Lower lobe of right lung (tissue), 2 donors: Measurements from ENCODE around the gene ODC1. TPM values are rescaled to one million over a fixed set of nuclear protein-coding genes. Genes with fewer than 3 reads are reported as not detected.
"Not testable (repeated sequence)": the region's sequence is repeated elsewhere in the genome, so short reads cannot be mapped to it uniquely, and the experiment has no call there.

Experiments used
- ATAC-seq, 2 donors: fragments of 200-7000 bp; cut with Tn5 transposase; one replicate each; pipeline ENCODE4 v1.9.1; 2020 to 2022; ENCODE audit warnings: mild to moderate bottlenecking in 2 of 2, moderate library complexity in 2 of 2
- DNase-seq: peaks from one replicate; pipeline ENCODE4 v3.0.0-alpha.2; 2020
- H3K27ac ChIP-seq: fragments of 200-600 bp; one replicate; pipeline ENCODE4 v1.8.0; 2022
- H3K27me3 ChIP-seq: fragments of 200-600 bp; one replicate; pipeline ENCODE4 v1.8.0; 2022; ENCODE audit warnings: low read depth
- H3K36me3 ChIP-seq: fragments of 200-600 bp; one replicate; pipeline ENCODE4 v1.8.0; 2022; ENCODE audit warnings: mild to moderate bottlenecking
- H3K4me1 ChIP-seq: fragments of 200-600 bp; one replicate; pipeline ENCODE4 v1.8.0; 2022
- H3K4me3 ChIP-seq: fragments of 200-600 bp; one replicate; pipeline ENCODE4 v1.8.0; 2022; ENCODE audit warnings: mild to moderate bottlenecking
- H3K9me3 ChIP-seq: fragments of 200-600 bp; one replicate; pipeline ENCODE4 v1.8.0; 2022
- intact Hi-C: fragments of 100-400 bp; cut with DNase I; formaldehyde crosslinking; loops from one replicate; pipeline ENCODE4 v1.11.0; 2022
- total RNA-seq: library from RNA; stranded (reverse); fragmentation: NEBNext Ultra II Directional; extraction: Animal tissue kit (Norgen Biotek cat#: 25700); gene quantifications from one replicate; pipeline ENCODE4 v1.2.1, GENCODE V29; 2021
- TF ChIP-seq, protein P1 (sequence below): fragments of 200-600 bp; IDR thresholded peaks from one replicate; pipeline ENCODE4 v1.8.0; 2022; ENCODE audit warnings: antibody characterized with exemption, mild to moderate bottlenecking
- donor health status: DM: no; HTN: yes; CAD: no; lungs with severe emphysema.

ODC1 gene
- total RNA-seq, 1 donor from 2014 or later: 30.1 TPM

DNA sequence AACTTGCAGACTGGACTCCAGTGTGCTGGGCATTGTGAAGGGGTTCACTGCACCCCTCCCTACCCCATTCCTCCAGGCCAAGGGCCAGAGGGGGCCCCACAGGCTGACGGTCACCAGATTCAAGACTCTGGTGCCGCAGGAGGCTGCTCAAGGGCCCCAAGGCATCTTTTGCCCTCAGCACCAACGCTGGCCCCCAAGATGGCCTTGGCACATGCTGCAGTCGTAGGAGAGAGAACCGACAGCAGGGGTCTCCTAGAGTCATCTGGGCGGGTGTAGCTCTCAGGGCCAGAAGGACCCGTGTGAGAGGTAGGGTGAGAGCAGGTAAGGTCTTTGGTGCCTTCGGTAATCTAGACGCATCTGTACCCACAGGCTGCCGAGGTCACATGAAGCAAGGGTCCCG, 18.7 kb upstream of the ODC1 start:
- DNase-seq (no peak), ATAC-seq (no peak)
- no peak overlapping the region for H3K27ac ChIP-seq

DNA sequence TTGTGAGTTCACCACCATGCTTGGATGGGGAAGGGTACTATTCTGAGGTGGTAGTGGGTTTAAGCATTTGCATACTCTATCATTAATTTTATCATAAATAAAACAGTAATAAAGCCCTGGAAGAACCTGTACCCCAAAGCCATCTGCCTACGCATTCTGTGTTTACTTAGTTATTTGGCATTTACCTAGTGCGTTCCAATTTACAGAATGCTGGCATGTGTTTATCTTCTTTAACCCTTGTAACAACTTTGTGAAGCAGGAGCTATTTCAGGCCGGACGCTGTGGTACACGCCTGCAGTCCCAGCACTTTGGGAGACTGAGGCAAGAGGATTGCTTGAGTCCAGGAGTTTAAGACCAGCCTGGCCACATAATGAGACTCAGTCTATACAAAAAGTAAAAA, 17.8 kb upstream of the ODC1 start:
- Histone ChIP-seq H3K4me1 (no peaks in the 10 kb centered on the region), H3K36me3 (no peaks in the 10 kb centered on the region), H3K4me3 (no peak overlapping the region), H3K27ac (no peak overlapping the region), H3K9me3 (no peaks in the 10 kb centered on the region), H3K27me3 (no peaks in the 10 kb centered on the region)
- intact Hi-C loops: no loop called here
- TF ChIP-seq, protein P1, sequence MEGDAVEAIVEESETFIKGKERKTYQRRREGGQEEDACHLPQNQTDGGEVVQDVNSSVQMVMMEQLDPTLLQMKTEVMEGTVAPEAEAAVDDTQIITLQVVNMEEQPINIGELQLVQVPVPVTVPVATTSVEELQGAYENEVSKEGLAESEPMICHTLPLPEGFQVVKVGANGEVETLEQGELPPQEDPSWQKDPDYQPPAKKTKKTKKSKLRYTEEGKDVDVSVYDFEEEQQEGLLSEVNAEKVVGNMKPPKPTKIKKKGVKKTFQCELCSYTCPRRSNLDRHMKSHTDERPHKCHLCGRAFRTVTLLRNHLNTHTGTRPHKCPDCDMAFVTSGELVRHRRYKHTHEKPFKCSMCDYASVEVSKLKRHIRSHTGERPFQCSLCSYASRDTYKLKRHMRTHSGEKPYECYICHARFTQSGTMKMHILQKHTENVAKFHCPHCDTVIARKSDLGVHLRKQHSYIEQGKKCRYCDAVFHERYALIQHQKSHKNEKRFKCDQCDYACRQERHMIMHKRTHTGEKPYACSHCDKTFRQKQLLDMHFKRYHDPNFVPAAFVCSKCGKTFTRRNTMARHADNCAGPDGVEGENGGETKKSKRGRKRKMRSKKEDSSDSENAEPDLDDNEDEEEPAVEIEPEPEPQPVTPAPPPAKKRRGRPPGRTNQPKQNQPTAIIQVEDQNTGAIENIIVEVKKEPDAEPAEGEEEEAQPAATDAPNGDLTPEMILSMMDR: no peak
- no peak for DNase-seq
- no peak for ATAC-seq

More for the DNA sequence above, 18.7 kb upstream of the ODC1 start:
- intact Hi-C loops: no loop called here
- TF ChIP-seq, protein P1: no peak
- Histone ChIP-seq H3K9me3 (no peaks in the 10 kb centered on the region), H3K27me3 (no peaks in the 10 kb centered on the region), H3K4me1 (no peaks in the 10 kb centered on the region), H3K36me3 (no peaks in the 10 kb centered on the region), H3K4me3 (no peak overlapping the region)

DNA sequence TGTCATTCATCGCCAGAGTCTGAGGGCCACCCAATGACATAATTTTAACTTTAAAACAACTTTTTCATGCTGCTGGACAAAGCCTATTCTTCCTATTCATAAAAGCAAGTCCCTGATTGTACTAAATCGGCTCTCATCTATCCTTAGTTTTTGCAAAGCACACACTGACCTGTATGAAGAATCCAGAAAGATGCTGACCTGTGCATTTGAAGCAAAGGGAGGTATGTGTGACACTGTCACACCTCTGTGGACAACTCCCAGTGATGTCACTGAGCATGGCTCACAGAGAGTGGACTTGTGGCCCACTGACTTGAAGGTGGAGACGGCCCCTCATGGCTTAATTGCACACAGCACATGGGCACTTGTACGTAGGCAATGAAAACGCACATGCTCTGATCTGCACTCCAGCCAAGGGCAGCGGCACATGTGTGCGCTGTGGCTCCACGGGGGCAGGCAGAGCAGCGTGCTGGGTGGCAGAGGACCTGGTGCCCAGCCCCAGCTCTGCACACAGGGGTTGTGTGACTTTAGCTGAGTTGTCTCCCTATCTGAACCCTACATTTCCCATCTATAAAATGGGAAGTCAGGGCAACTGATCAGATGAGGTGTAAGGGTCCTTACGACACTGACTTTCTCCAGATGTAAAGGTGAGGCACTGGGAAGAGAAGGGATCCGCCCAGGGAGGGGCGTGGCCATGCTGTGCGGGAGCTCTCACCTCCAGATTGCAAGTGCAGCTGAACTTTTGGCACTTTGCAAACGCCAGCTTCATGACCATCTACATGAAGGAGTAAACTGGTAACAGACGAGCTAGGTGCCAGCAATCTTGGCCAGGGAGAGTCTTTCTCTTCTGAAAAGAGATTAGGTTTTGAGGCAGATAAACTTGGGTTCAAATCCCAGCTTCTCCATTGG, 14.3 kb upstream of the ODC1 start:
- H3K4me3 ChIP-seq: no peak overlapping the region
- intact Hi-C loops: no loop called here
- no peaks in the 10 kb centered on the region for H3K4me1 ChIP-seq
- H3K27me3 ChIP-seq: no peaks in the 10 kb centered on the region
- no peaks in the 10 kb centered on the region for H3K9me3 ChIP-seq
- no peak overlapping the region for H3K27ac ChIP-seq
- TF ChIP-seq, protein P1: no peak
- DNase-seq (no peak), ATAC-seq (no peak)
- no peaks in the 10 kb centered on the region for H3K36me3 ChIP-seq

DNA sequence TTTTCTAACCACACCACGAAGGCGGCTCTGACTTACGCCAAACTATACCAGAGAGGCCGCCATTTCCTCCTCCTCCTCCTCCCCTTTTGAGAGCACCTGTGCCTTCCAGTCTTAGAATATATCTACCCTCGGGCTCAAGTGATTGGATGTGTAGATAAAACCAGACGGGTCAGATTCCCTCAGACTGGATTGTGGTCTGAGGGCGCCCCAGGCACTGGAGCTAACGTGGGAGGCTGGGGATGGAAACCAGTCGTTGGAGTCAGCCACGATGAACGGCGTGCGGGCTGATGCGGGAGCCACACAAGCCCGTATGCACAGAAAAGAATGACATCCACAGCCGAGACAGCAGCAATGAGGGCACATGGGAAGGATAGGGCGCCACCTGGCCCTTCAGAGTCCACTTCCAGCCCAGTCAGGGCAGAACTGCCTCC, 12.3 kb upstream of the ODC1 start:
- Histone ChIP-seq H3K4me1 (no peaks in the 10 kb centered on the region), H3K27me3 (no peaks in the 10 kb centered on the region), H3K9me3 (no peaks in the 10 kb centered on the region), H3K36me3 (no peaks in the 10 kb centered on the region), H3K4me3 (no peak overlapping the region), H3K27ac (no peak overlapping the region)
- DNase-seq: no peak
- TF ChIP-seq, protein P1: no peak
- intact Hi-C loops: no loop called here
- ATAC-seq: no peak

DNA sequence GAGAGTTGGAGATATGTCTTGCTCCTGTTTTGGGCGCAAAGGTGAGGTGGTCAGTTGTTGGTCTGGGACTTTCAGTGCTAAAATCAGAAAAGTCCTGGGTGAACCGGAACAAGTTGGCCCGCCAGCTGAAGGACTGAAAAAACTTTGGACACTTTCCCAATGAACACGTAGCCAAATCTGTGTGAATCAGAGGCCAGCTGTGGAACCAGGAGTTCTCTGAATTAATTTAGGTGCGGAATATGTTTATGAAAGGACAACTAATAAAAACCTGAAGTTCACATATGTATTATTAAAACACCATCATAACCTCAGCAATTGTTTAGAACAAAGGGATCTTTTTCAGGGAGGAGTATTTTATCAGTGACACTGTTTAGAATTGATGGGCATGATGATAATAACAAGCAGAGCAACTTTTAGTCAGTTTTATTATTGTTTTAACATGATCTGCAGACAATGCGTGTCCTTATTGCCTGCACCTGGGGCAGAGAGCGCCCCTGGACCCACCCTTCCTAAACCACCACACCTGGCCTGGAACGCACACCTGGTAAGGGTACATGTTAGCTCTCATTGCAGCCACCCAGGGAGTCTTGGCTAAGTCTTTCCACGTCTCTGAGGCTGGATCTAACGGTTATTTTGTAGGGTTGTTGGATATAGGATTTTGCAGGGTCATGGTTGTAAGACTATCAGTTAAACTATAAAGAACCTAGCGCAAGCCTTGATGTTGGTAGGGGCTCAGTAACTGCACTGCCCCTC, 9.9 kb upstream of the ODC1 start:
- H3K4me1 ChIP-seq: no peaks in the 10 kb centered on the region
- no peaks in the 10 kb centered on the region for H3K36me3 ChIP-seq
- intact Hi-C loops: no loop called here
- peak; percentile 15 for DNase-seq
- no peaks in the 10 kb centered on the region for H3K27me3 ChIP-seq
- H3K4me3 ChIP-seq: no peak overlapping the region
- TF ChIP-seq, protein P1: no peak
- no peak overlapping the region for H3K27ac ChIP-seq
- no peaks in the 10 kb centered on the region for H3K9me3 ChIP-seq
- no peak for ATAC-seq

DNA sequence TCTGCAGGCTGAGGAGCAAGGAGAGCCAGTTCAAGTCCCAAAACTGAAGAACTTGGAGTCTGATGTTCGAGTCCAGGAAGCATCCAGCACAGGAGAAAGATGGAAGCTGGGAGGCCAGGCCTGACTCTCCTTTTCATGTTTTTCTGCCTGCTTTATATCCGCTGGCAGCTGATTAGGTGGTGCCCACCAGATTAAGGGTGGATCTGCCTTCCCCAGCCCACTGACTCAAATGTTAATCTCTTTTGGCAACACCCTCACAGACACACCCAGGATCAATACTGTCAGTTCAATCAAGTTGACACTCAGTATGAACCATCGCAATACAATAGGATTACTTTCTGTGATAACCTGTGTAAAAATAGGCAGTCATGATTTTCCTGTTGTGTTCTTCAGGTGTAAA, 9.1 kb upstream of the ODC1 start:
- H3K27me3 ChIP-seq, H3K36me3 ChIP-seq, ATAC-seq, intact Hi-C loops, H3K4me1 ChIP-seq, H3K27ac ChIP-seq, H3K4me3 ChIP-seq, H3K9me3 ChIP-seq: not testable (repeated sequence)
- peak; percentile 7 for DNase-seq
